ENCODE data around the gene S100A10.

The S100A10 gene

DNA sequence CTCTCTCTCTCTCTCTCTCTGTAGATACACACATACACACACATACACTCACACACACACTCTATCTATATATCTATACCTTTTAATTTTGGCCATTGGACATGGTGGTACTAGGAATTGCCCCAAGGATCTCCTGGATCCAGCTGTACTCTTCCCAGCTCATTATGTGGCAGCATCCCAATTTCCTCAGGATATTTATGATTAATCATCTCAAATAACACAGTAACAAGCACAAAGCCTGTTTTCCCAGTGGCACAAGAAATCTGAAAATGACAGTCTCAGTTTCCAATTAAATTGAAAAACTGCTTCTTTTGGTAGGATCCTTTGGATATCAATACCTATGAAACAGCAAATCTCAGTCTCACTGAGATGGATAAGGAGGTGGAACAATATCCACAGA, 27.6 kb downstream of the S100A10 start:
- Histone ChIP-seq H3K27ac (replicated peaks) (no peak overlapping the region), H3K4me3 (replicated peaks; ENCODE audit: insufficient read depth, low read length) (no peak overlapping the region), H3K27me3 (ENCODE audit: insufficient read depth, poor library complexity, severe bottlenecking) (no peaks in the 10 kb centered on the region)
- TF ChIP-seq CTCF (IDR thresholded peaks at IDR 0.05; ENCODE audit: insufficient read depth, low read length) (no peak), SPI1 (IDR thresholded peaks at IDR 0.05; ENCODE audit: borderline replicate concordance, low read depth) (no peak), GABPA (IDR thresholded peaks at IDR 0.05; ENCODE audit: low read depth) (no peak), POLR2AphosphoS5 (IDR thresholded peaks at IDR 0.05; ENCODE audit: low read depth) (no peak)
- TF ChIP-seq, protein P1, sequence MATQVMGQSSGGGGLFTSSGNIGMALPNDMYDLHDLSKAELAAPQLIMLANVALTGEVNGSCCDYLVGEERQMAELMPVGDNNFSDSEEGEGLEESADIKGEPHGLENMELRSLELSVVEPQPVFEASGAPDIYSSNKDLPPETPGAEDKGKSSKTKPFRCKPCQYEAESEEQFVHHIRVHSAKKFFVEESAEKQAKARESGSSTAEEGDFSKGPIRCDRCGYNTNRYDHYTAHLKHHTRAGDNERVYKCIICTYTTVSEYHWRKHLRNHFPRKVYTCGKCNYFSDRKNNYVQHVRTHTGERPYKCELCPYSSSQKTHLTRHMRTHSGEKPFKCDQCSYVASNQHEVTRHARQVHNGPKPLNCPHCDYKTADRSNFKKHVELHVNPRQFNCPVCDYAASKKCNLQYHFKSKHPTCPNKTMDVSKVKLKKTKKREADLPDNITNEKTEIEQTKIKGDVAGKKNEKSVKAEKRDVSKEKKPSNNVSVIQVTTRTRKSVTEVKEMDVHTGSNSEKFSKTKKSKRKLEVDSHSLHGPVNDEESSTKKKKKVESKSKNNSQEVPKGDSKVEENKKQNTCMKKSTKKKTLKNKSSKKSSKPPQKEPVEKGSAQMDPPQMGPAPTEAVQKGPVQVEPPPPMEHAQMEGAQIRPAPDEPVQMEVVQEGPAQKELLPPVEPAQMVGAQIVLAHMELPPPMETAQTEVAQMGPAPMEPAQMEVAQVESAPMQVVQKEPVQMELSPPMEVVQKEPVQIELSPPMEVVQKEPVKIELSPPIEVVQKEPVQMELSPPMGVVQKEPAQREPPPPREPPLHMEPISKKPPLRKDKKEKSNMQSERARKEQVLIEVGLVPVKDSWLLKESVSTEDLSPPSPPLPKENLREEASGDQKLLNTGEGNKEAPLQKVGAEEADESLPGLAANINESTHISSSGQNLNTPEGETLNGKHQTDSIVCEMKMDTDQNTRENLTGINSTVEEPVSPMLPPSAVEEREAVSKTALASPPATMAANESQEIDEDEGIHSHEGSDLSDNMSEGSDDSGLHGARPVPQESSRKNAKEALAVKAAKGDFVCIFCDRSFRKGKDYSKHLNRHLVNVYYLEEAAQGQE (IDR thresholded peaks at IDR 0.05; ENCODE audit: insufficient replicate concordance, low read depth): no peak
- DNase-seq (ENCODE audit: low read depth in 1 of 2, low spot score in 1 of 2): no peak

DNA sequence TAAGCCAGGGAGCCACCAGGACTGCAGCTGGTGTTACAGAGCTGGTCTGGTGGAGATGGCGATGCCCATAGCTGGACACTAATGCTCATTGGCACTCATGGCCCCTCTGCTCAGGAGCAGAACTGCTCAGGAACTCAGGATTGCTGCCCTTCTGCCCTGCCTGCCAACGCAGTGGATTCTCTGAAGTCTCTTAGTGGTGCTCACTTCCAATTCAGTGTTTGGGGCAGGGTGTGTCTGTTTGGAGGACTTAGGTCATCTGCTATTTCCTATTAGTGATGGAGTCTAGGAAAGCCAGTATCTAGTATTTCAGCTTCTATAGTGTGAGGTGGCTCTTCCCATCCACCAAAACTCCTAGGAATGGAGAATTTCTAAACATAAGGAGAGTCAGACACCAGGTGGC, 29.1 kb downstream of the S100A10 start:
- Histone ChIP-seq H3K27me3 (ENCODE audit: insufficient read depth, poor library complexity, severe bottlenecking) (no peaks in the 10 kb centered on the region), H3K27ac (replicated peaks) (no peak overlapping the region), H3K4me3 (replicated peaks; ENCODE audit: insufficient read depth, low read length) (no peak overlapping the region)
- TF ChIP-seq CTCF (IDR thresholded peaks at IDR 0.05; ENCODE audit: insufficient read depth, low read length) (no peak), SPI1 (IDR thresholded peaks at IDR 0.05; ENCODE audit: borderline replicate concordance, low read depth) (no peak)
- DNase-seq (ENCODE audit: low read depth in 1 of 2, low spot score in 1 of 2): no peak

DNA sequence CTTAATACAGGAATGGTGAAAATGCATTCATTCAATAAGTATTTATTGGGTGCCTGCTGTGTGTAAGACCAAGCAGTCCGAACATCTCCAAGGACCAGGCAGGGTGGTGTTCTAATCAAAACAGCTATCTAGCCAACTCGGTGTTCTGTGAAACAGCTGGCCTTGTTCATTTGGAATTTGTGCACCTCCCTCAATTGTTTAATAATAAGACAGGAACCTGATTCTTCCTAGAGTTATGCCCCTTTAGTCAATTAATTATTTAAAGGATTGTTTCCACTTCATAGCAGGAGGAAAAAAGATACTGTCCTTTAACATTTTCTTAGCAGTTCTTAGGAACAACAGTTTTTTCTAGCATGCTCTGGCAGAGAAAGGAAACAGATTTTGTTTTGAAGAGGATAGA, 30.4 kb downstream of the S100A10 start:
- TF ChIP-seq GABPA (IDR thresholded peaks at IDR 0.05; ENCODE audit: low read depth) (no peak), CTCF (IDR thresholded peaks at IDR 0.05; ENCODE audit: insufficient read depth, low read length) (no peak), SPI1 (IDR thresholded peaks at IDR 0.05; ENCODE audit: borderline replicate concordance, low read depth) (no peak), POLR2AphosphoS5 (IDR thresholded peaks at IDR 0.05; ENCODE audit: low read depth) (no peak)
- TF ChIP-seq, protein P1 (IDR thresholded peaks at IDR 0.05; ENCODE audit: insufficient replicate concordance, low read depth): no peak
- DNase-seq (ENCODE audit: low read depth in 1 of 2, low spot score in 1 of 2): no peak
- Histone ChIP-seq H3K4me3 (replicated peaks; ENCODE audit: insufficient read depth, low read length) (no peak overlapping the region), H3K27ac (replicated peaks) (no peak overlapping the region), H3K27me3 (ENCODE audit: insufficient read depth, poor library complexity, severe bottlenecking) (no peaks in the 10 kb centered on the region)

GRCh38 chr1:151961833-151962232, 31.8 kb downstream of the S100A10 start:
- Histone ChIP-seq H3K4me3 (replicated peaks; ENCODE audit: insufficient read depth, low read length) (no peak overlapping the region), H3K27me3 (ENCODE audit: insufficient read depth, poor library complexity, severe bottlenecking) (no peaks in the 10 kb centered on the region), H3K27ac (replicated peaks) (no peak overlapping the region)
- DNase-seq (ENCODE audit: low read depth in 1 of 2, low spot score in 1 of 2): no peak
- TF ChIP-seq SPI1 (IDR thresholded peaks at IDR 0.05; ENCODE audit: borderline replicate concordance, low read depth) (no peak), POLR2AphosphoS5 (IDR thresholded peaks at IDR 0.05; ENCODE audit: low read depth) (no peak), CTCF (IDR thresholded peaks at IDR 0.05; ENCODE audit: insufficient read depth, low read length) (no peak), GABPA (IDR thresholded peaks at IDR 0.05; ENCODE audit: low read depth) (no peak)
- TF ChIP-seq, protein P1 (IDR thresholded peaks at IDR 0.05; ENCODE audit: insufficient replicate concordance, low read depth): no peak
